PC-3 (cell line): Measurements from ENCODE around the gene ZNF700.
"Not testable (repeated sequence)": the region's sequence is repeated elsewhere in the genome, so short reads cannot be mapped to it uniquely, and the experiment has no call there.

Experiments
- EZH2 ChIP-seq: fragments of 300-600 bp; sonication (generic); IDR thresholded peaks from one replicate; pipeline ENCODE4 v1.6.1; 2017; ENCODE audit warnings: antibody characterized with exemption, mild to moderate bottlenecking, low read length; ENCODE audit not compliant: unreplicated experiment
- EZH2phosphoT487 ChIP-seq: fragments of 300-600 bp; sonication (generic); IDR thresholded peaks from 2 replicates; pipeline ENCODE4 v1.6.1; 2018; ENCODE audit warnings: mild to moderate bottlenecking, antibody characterized with exemption, low read length, borderline replicate concordance
- TF ChIP-seq, protein P1 (sequence below): fragments of 300-600 bp; sonication (generic); conservative IDR thresholded peaks from 2 replicates; pipeline ENCODE4 v1.5.1; 2017; ENCODE audit warnings: antibody characterized with exemption, low read depth, mild to moderate bottlenecking, low read length

DNA sequence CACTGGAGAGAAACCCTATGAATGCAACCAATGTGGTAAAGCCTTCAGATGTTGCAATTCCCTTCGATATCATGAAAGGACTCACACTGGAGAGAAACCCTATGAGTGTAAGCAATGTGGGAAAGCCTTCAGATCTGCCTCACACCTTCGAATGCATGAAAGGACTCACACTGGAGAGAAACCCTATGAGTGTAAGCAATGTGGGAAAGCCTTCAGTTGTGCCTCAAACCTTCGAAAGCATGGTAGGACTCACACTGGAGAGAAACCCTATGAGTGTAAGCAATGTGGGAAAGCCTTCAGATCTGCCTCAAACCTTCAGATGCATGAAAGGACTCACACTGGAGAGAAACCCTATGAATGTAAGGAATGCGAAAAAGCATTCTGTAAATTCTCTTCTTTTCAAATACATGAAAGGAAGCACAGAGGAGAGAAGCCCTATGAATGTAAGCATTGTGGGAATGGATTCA lies 24.7 kb downstream of the ZNF700 start:
- TF ChIP-seq EZH2, EZH2phosphoT487: not testable (repeated sequence)
- TF ChIP-seq, protein P1, sequence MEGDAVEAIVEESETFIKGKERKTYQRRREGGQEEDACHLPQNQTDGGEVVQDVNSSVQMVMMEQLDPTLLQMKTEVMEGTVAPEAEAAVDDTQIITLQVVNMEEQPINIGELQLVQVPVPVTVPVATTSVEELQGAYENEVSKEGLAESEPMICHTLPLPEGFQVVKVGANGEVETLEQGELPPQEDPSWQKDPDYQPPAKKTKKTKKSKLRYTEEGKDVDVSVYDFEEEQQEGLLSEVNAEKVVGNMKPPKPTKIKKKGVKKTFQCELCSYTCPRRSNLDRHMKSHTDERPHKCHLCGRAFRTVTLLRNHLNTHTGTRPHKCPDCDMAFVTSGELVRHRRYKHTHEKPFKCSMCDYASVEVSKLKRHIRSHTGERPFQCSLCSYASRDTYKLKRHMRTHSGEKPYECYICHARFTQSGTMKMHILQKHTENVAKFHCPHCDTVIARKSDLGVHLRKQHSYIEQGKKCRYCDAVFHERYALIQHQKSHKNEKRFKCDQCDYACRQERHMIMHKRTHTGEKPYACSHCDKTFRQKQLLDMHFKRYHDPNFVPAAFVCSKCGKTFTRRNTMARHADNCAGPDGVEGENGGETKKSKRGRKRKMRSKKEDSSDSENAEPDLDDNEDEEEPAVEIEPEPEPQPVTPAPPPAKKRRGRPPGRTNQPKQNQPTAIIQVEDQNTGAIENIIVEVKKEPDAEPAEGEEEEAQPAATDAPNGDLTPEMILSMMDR, result not testable (repeated sequence)
